GM12801 (cell line): ENCODE results near the gene ZMYND8.

Source experiments
- CTCF ChIP-seq: IDR thresholded peaks from one replicate; pipeline ENCODE4 v1.5.1; 2011; ENCODE audit warnings: control low read depth; ENCODE audit not compliant: insufficient read length; ENCODE audit errors: extremely low read depth

Gene ZMYND8

GRCh38 chr20:47246061-47246777 is 110.3 kb downstream of the ZMYND8 start:
- TF ChIP-seq CTCF: no peak

- TF ChIP-seq CTCF: no peak
Measured at GRCh38 chr20:47244451-47244850, 112.0 kb downstream of the ZMYND8 start.

- no peak for TF ChIP-seq CTCF
Measured at GRCh38 chr20:47243532-47244305, 112.8 kb downstream of the ZMYND8 start.

- no peak for TF ChIP-seq CTCF
Measured at GRCh38 chr20:47243003-47243402, 113.5 kb downstream of the ZMYND8 start.

GRCh38 chr20:47241345-47241781 is 115.1 kb downstream of the ZMYND8 start:
- TF ChIP-seq CTCF: no peak

- no peak for TF ChIP-seq CTCF
Measured at GRCh38 chr20:47239719-47240067, 116.8 kb downstream of the ZMYND8 start.

GRCh38 chr20:47238780-47239718 is 117.5 kb downstream of the ZMYND8 start:
- TF ChIP-seq CTCF: no peak
